Measurements from ENCODE around the gene FNDC3B.

DNA sequence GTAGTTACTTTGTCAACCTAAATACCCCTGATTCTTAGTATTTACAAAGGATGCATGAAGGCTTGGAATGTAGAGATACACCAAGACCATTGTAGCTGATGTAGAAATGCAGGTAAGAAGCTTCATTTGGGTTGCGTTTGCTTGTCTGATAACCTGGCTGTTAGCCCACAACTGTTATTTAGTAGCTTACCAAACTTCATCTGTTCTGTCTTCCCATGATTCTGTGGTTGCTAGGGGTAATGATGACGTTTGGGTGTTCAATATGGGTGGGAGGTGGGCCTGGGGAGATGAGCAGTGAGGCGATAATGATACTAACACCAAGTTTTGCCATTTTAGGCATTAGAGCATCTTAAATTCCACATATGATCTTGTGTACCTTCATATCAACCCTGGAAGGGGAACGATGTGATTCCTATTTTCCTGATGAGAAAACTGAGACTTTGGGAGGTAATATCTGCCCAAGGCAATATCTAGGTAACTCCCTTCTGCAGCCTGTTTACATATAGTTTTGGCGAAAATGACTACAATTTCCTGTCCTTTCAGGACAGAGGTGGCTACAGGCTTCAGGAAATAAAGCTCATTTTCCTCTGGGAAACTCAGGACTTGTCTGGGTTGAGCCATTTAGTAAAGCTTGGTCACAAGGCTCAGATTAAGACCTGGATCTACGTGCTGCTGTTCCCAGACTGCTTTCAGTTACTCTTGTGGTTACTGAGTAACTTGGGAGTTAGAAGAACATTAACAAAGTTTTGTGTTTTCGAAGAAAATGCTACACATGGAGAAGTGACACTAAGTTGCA, 26.8 kb downstream of the FNDC3B start:
- TF ChIP-seq GATA2 (IDR thresholded peaks at IDR 0.05; ENCODE audit: low read depth, low read length) (no peak), GATA3 (IDR thresholded peaks at IDR 0.05; ENCODE audit: low read depth, low read length) (no peak)
